ENCODE measurements around the gene MYMX. TPM values are rescaled to one million over a fixed set of nuclear protein-coding genes. Genes with fewer than 3 reads are reported as not detected.

Gene MYMX
- total RNA-seq, 1 donor from 2014 or later = not detected

DNA sequence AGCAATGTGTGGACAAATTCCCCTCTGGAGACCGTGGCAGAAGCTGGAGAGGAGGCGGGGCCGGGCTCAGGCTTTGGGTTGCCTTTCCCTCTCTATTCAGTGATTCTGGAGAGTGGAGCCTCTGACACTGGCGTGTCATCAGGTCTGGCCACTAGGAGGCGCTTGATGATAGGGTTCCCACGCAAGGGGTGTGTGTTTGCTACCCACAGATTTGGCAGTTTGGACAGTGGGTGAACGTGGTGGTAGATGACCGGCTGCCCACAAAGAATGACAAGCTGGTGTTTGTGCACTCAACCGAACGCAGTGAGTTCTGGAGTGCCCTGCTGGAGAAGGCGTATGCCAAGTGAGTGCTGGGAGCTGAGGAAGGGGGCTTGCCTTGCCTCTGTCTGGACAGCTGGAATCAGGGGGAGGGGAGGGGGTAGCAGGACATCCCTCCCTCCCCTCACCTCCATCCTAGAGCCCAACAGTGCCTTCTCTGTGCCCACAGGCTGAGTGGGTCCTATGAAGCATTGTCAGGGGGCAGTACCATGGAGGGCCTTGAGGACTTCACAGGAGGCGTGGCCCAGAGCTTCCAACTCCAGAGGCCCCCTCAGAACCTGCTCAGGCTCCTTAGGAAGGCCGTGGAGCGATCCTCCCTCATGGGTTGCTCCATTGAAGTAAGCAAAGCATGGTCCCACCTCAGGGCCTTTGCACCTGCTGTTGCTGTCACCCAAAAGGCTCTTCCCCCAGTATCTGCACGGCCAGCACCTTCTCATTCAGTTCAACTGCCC lies 43.8 kb upstream of the MYMX start:
- Histone ChIP-seq H3K36me3 (no peaks in the 10 kb centered on the region), H3K4me3 (no peak overlapping the region), H3K9me3 (no peaks in the 10 kb centered on the region), H3K27me3 (no peaks in the 10 kb centered on the region), H3K27ac (no peak overlapping the region), H3K4me1 (no peaks in the 10 kb centered on the region)
- TF ChIP-seq POLR2A (IDR thresholded peaks at IDR 0.05) = no peak
- peak in 1 of 2 donors; percentile 36 for TF ChIP-seq POLR2AphosphoS5 (IDR thresholded peaks at IDR 0.05; ENCODE audit: insufficient read depth in 1 of 2, low read depth in 1 of 2)
- TF ChIP-seq, protein P1, sequence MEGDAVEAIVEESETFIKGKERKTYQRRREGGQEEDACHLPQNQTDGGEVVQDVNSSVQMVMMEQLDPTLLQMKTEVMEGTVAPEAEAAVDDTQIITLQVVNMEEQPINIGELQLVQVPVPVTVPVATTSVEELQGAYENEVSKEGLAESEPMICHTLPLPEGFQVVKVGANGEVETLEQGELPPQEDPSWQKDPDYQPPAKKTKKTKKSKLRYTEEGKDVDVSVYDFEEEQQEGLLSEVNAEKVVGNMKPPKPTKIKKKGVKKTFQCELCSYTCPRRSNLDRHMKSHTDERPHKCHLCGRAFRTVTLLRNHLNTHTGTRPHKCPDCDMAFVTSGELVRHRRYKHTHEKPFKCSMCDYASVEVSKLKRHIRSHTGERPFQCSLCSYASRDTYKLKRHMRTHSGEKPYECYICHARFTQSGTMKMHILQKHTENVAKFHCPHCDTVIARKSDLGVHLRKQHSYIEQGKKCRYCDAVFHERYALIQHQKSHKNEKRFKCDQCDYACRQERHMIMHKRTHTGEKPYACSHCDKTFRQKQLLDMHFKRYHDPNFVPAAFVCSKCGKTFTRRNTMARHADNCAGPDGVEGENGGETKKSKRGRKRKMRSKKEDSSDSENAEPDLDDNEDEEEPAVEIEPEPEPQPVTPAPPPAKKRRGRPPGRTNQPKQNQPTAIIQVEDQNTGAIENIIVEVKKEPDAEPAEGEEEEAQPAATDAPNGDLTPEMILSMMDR (IDR thresholded peaks at IDR 0.05) = peak; percentile 82 to 90 (median 86)
- intact Hi-C loops (cut with DNase I) = loop anchor here (5.0 kb wide), 1 partner anchor 59 kb away; no protein-coding TSS in a partner anchor
- DNase-seq (ENCODE audit: extremely low spot score in 2 of 2) = no peak

DNA sequence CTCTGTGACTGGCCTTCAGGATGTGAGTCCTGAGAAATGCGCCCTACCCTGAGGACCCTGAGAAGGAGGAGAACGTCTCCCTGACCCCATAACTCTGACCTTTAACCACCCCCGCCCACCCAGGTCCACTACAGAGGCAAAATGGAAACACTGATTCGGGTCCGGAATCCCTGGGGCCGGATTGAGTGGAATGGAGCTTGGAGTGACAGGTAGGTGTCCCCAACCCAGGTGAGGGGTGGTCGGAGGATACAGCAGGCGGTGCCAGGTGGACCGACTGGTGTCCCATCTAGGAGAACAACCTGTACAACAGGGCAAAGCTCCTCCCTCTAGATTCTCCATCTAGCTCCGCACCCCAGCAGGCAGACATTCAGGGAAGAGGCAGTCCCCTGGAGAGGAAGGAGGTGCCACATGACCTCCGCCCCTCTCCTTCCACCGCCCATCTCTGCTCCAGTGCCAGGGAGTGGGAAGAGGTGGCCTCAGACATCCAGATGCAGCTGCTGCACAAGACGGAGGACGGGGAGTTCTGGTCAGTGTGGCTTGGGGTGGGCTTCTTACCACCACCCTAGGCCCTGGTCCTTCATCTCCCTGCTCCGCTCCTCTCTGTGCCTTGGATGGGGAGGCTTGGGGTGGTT lies 40.5 kb upstream of the MYMX start:
- no peak for DNase-seq (ENCODE audit: extremely low spot score in 2 of 2)
- intact Hi-C loops (cut with DNase I) = no loop called here

DNA sequence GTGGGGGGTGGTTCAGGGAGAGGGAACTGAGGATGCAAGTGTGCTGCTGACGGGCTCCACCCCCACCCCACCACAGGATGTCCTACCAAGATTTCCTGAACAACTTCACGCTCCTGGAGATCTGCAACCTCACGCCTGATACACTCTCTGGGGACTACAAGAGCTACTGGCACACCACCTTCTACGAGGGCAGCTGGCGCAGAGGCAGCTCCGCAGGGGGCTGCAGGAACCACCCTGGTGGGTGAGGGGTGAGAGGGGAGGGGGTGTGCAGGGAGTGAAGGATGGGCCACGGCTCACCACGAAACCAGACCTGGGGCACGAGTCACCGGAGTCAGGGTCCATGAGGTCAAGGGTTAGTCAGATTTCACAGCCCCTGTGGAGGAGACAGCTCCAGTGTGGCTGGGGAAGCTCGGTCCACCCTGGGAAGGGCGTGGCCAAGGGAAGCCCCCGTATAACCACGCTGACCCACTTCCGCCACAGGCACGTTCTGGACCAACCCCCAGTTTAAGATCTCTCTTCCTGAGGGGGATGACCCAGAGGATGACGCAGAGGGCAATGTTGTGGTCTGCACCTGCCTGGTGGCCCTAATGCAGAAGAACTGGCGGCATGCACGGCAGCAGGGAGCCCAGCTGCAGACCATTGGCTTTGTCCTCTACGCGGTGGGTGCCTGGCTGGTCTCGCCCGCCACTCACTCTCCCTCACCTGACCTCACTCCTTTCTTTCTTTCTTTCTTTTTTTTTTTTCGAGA lies 39.8 kb upstream of the MYMX start:
- H3K4me1 ChIP-seq = no peaks in the 10 kb centered on the region
- H3K9me3 ChIP-seq = no peaks in the 10 kb centered on the region
- peak overlapping the region in 1 of 2 donors; percentile 4 for H3K4me3 ChIP-seq
- DNase-seq (ENCODE audit: extremely low spot score in 2 of 2) = no peak
- intact Hi-C loops (cut with DNase I) = no loop called here
- no peak overlapping the region for H3K27ac ChIP-seq
- TF ChIP-seq, protein P1 (IDR thresholded peaks at IDR 0.05) = no peak
- no peak for TF ChIP-seq POLR2A (IDR thresholded peaks at IDR 0.05)
- no peak for TF ChIP-seq POLR2AphosphoS5 (IDR thresholded peaks at IDR 0.05; ENCODE audit: insufficient read depth in 1 of 2, low read depth in 1 of 2)
- H3K27me3 ChIP-seq = no peaks in the 10 kb centered on the region
- no peaks in the 10 kb centered on the region for H3K36me3 ChIP-seq

More for the DNA sequence above, 40.5 kb upstream of the MYMX start:
- no peak for TF ChIP-seq POLR2A (IDR thresholded peaks at IDR 0.05)
- Histone ChIP-seq H3K9me3 (no peaks in the 10 kb centered on the region), H3K4me1 (no peaks in the 10 kb centered on the region), H3K36me3 (no peaks in the 10 kb centered on the region), H3K27me3 (no peaks in the 10 kb centered on the region), H3K27ac (no peak overlapping the region), H3K4me3 (no peak overlapping the region)

DNA sequence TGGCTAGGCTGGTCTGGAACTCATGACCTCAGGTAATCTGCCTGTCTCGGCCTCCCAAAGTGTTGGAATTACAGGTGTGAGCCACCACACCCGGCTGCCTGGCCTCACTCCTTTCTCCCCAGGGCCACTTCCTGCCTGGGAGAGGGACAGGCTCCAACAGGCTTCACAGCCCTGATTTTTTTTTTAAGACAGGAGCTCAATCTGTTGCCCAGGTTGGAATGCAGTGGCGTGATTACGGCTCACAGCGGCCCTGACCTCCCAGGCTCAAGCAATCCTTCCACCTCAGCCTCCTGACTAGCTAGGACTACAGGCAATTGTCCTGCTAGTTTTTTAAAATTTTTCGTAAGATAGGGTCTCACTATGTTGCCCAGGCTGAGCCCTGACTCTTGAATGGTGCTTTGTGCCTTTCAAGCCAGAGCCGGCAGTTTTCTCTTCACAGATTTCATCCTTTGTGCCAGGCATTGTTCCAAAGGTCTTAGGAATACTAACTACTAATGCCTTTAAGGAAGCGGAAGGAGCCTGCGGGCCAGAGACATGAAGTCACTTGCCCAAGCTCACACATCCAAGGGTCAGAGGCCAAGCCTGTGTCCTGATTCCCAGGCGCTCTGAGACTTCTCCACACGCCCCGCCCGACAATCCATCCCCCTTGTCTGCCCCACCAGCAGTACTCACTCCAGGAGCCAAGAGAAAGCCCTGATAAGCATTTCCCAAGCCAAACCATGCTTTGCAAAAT lies 38.9 kb upstream of the MYMX start:
- Histone ChIP-seq H3K27ac (peak overlapping the region; percentile 29), H3K27me3 (no peaks in the 10 kb centered on the region), H3K9me3 (no peaks in the 10 kb centered on the region), H3K4me3 (no peak overlapping the region), H3K36me3 (no peaks in the 10 kb centered on the region), H3K4me1 (no peaks in the 10 kb centered on the region)
- intact Hi-C loops (cut with DNase I) = no loop called here
- no peak for DNase-seq (ENCODE audit: extremely low spot score in 2 of 2)
- no peak for TF ChIP-seq POLR2A (IDR thresholded peaks at IDR 0.05)
- TF ChIP-seq, protein P1 (IDR thresholded peaks at IDR 0.05) = no peak
- no peak for TF ChIP-seq POLR2AphosphoS5 (IDR thresholded peaks at IDR 0.05; ENCODE audit: insufficient read depth in 1 of 2, low read depth in 1 of 2)
